HG03139 (cell line): ENCODE measurements around the gene POLR2C.

Experiments used
- ATAC-seq: cut with Tn5 transposase; IDR thresholded peaks from one replicate; pipeline ENCODE4 v1.9.1; 2021; ENCODE audit not compliant: unreplicated experiment

The POLR2C gene

DNA sequence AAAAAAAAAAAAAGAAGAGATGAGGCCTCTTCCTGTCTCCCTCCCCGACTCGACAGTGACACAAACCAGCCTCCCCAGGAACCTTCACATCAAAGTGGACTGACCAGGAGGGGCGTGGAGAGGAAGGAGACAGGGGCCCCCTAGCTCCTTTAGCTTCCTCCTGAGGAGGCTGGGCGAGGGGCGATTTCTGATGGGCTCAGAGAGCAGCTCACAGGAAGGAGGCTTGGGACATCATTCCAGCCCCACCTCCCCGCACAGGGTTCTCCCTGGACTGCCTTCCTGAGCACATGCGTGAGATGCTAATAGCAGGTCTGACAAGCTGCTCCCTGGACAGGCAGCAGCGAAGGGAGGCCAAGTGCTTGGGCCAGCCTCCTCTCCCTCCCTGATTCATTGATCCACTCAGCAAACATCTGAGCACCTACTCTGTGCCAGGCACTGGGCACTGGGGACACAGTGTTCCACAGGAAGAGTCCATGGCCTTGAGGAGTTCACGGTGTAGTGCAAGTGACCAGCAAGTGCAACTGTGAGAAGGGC, 38.2 kb downstream of the POLR2C start:
- no peak for ATAC-seq

DNA sequence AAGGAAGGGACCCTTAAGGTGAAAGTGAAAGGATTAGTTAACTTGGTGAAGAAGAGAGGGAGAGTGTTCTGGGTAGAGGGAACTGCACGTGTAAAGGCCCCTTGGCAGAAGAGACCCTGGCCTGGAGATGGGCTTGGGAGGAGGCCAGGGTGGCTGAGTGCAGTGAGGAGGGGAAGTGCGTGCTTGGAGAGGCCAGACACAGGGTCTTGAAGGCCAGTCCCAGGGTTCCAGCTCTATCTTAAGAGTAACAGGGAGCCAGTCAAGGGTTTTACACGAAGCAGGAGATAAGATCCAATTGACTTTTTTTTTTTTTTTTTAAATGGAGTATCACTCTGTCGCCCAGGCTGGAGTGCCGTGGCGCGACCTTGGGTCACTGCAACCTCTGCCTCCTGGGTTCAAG, 39.0 kb downstream of the POLR2C start:
- ATAC-seq, result no peak

DNA sequence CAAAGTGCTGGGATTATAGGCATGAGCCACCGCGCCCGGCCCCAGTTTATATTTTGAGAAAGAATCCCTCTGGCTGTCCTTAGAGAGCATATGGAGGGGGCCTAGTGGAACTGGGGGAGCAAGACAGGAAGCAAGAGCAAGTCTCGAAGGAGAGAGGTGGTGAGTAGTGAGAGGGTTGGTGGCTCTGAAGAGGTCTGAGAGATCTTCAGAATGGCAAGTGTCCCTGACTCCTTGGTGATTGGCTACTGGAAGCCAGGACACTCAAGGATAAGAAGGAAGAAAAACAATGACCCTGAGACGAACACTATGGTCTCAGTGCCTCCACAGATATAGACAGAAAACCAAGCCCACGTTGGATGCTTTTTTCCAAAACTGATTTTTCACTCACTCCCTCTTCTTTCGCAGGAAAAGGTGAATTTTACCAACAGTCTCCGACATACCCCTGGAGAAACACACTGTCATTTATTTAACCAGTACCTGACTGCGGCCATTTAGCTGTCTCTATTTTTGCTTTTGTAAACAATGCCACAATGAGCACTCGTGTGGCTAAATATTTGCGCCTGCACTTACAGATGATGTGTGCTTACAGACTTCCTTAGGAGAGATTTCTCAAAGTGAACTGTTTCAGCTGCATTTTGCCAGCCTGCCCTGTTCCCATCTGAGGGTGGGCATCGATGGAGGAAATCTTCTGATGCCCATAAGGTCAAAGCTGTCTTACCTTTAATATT, 39.7 kb downstream of the POLR2C start:
- no peak for ATAC-seq

DNA sequence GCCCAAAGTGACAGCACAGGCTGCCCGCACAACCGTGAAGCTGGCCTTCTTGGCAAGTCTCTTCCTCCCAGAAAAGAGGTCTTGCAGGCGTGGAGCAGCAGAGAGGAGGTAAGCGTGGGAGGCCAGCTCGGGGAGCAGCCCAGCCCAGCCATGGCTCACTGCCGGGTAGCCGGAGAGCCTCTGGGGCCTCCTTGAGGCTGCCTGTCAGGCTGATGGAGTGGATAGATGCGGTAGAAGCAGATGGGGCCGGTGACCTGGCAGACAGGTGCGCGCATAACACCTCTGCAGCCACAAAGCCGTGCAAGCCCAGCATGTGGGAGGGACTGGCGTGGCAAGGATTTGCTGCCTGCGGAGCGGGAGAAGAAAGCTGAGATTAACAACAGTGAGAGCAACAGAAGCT, 40.9 kb downstream of the POLR2C start:
- ATAC-seq, result no peak

DNA sequence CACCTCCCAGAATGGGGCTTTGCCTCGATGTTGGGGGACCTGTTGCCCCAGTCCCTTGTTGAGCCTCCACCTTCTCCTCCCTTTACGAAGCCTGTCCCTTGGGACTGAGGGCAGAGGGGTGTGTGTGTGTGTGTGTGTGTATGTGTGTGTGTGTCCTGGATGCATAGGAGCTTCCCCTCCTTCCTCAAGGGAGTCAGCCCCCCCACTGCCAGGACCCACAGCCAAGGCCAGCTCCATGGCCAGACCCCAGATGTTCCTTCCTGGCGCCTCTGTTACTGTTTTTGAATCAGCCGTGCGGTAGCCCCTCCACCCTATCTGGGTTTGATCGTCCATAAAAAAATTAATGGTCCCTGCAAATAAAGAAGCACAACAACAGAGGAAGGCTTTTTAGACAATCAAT, 41.5 kb downstream of the POLR2C start:
- no peak for ATAC-seq

DNA sequence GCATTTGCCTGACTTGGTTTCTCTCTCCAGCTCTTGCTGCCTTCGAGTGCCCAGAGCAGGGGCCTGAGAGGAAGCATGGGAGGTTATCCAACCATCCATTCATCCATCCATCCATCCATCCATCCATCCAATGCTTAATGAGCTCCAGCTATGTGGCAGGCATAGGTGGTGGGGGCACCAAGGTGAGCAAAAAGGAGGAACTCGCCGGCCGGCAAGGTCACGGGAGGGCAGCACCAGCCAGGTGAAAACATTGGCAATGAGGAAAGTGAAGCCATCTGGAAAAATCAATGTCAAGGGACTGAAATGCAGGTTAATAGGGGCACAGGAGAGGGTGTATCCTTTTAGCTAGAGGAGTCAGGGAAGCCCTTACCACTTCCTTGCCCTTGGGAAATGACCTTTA, 42.0 kb downstream of the POLR2C start:
- ATAC-seq, result no peak

- ATAC-seq, result no peak
These were observed 42.7 kb downstream of the POLR2C start for GRCh38 chr16:57505169-57505568.

GRCh38 chr16:57507136-57508034, 44.9 kb downstream of the POLR2C start:
- no peak for ATAC-seq

- ATAC-seq, result no peak
These were observed 45.6 kb downstream of the POLR2C start for GRCh38 chr16:57508035-57508425.

DNA sequence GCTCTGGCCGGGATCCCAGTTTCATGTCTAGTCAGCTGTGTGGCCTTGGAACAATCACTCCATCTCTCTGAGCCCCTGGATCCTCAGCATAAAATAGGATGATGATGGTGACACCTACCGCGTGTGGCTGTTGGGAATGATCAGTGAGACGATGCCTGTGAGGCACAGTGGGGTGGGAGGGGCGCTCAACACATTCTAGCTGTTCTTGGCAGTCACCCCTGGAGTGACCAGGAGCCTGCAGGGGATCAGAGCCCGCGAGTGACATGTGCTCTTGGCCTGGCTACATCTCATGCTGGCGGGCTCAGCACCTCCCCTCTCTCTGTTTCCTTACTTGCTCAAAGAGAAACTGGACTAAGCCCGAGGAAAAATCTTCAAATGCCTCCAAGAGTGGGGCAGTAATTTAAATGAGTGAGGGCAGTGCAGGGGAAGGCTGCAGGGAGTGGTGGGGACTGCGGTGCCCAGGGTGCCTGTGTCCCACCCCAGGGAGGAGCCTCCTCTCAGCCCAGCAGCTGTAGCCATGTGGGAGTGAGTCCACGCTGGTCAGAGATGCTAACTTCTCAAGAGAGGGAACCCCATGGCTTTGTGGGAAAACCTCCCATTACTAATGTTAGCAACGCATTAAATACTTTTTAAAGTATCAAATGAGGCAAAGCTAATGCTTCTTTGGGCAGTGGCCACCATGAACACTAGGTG, 46.9 kb downstream of the POLR2C start:
- no peak for ATAC-seq

- ATAC-seq, result no peak
These were observed 47.8 kb downstream of the POLR2C start for GRCh38 chr16:57510016-57510871.

DNA sequence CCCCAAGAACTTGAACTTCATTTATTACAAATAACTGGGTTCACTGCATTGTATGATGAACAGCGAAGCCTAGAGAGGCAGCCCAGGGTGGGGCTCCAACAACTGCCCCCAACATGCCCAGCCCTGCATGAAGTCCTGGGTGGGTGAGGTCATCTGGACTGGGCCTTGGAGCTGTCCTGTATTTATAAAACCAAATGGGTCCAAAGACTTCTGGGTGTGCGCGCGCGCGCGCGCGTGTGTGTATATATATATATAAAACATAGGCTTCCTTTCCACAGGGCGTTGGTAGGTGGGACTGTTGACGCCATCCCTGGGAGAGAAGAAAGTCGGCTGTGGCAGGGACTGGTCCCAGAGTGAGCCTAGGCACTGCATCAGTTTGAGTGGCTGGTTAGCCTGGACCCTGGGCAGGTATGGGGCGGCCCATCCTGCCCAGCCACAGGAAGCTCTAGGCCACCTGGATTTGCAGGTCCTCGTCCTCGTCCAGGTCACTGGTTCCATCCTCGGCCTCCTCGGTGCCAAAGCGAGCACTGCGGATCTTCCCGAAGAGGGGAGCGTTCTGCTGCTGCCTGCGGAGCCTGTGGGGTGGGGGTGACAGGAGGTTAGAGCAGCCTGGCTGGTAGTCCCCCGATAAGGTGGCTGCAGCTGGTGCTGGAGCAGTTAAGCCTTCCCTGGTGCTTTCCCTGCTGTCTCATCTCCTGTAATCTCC, 50.0 kb downstream of the POLR2C start:
- no peak for ATAC-seq

GRCh38 chr16:57513371-57514102, 51.1 kb downstream of the POLR2C start:
- ATAC-seq, result no peak

- no peak for ATAC-seq
These were observed 51.9 kb downstream of the POLR2C start for GRCh38 chr16:57514371-57514770.

GRCh38 chr16:57514791-57515600, 52.5 kb downstream of the POLR2C start:
- no peak for ATAC-seq

DNA sequence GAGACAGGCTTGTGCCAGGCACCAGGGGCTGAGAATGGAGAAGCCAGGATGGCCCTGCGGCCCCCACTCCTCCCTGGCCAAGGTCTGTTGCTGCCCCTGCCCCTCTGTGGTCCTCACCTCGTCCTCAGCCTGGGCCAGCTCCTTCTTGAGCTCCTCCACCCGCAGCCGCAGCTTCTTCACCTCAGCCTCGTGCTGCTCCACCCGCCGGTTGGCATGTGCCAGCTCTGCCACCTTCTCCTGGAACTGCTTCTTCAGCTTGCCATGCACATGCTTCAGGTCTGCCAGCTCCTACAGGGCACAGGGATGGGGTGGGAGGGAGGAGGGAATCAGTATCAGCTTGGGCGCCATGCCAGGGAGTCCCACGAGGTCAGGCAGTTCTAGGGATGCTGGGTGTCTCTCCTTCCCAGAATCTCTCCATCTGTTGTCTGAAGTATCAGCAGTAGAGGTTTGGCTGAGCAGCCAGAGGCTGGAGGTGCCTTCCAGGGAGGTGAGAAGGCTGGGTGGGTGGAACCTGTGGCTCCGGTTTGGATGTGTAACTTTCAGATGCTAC, 53.8 kb downstream of the POLR2C start:
- ATAC-seq, result no peak

GRCh38 chr16:57516773-57517172, 54.3 kb downstream of the POLR2C start:
- ATAC-seq, result no peak
